ENCODE measurements around the gene NRP1.

GRCh38 chr10:33344676-33345075 lies 10.2 kb upstream of the NRP1 start:
- TF ChIP-seq MAX (IDR thresholded peaks at IDR 0.05) (no peak), CREB1 (IDR thresholded peaks at IDR 0.05; ENCODE audit: low read depth) (no peak), USF1 (IDR thresholded peaks at IDR 0.05) (no peak), EP300 (IDR thresholded peaks at IDR 0.05; ENCODE audit: borderline replicate concordance) (no peak), FOXM1 (IDR thresholded peaks at IDR 0.05; ENCODE audit: borderline replicate concordance, low read depth) (no peak), TAF1 (IDR thresholded peaks at IDR 0.05; ENCODE audit: low read depth) (no peak), YY1 (IDR thresholded peaks at IDR 0.05; ENCODE audit: low read depth) (no peak)
